GM19468 (cell line): Measurements from ENCODE around the gene HNRNPUL1.

Source experiments
- ATAC-seq: cut with Tn5 transposase; IDR thresholded peaks from one replicate; pipeline ENCODE4 v1.9.1; 2021; ENCODE audit warnings: mild to moderate bottlenecking, moderate library complexity, moderate number of reproducible peaks; ENCODE audit not compliant: unreplicated experiment; ENCODE audit errors: extremely low read depth

HNRNPUL1 gene

DNA sequence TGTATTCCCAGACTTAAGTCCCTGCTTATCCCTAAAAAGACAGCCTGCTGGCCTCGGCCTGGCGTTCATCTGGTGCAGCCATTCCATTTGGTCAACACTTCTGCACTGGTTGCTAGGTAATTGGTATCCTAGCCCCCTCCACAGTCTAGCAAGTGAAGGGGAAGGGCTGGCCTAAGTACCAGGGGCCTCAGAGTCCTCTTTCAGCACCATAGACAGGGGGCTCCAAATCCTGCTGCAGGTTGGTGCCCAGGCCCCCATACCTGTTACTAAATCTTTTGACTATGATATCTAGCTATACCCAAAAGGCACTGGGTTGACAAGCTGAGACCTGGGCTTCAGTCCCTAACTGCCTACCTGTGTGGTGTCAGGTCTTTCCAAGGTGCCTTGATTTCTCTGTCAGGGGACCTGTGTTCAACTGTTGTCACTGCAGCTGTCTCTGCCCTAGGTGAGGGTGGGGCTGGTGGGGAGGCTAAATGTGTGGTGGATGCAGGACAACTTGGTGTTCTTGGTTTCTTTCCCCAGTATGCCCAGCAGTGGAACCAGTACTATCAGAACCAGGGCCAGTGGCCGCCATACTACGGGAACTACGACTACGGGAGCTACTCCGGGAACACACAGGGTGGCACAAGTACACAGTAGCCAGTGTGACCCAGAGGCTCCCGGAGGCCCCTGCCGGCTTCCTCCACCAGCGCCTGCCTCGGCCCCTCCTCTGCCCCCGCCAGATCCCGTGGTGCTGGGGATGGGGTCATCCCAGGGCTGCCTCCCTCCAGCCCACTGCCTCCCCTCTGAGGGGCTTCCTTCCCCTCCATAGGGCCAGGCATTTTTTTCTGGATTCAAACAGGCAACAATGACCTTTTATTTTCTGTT, 42.0 kb downstream of the HNRNPUL1 start:
- ATAC-seq: no peak

DNA sequence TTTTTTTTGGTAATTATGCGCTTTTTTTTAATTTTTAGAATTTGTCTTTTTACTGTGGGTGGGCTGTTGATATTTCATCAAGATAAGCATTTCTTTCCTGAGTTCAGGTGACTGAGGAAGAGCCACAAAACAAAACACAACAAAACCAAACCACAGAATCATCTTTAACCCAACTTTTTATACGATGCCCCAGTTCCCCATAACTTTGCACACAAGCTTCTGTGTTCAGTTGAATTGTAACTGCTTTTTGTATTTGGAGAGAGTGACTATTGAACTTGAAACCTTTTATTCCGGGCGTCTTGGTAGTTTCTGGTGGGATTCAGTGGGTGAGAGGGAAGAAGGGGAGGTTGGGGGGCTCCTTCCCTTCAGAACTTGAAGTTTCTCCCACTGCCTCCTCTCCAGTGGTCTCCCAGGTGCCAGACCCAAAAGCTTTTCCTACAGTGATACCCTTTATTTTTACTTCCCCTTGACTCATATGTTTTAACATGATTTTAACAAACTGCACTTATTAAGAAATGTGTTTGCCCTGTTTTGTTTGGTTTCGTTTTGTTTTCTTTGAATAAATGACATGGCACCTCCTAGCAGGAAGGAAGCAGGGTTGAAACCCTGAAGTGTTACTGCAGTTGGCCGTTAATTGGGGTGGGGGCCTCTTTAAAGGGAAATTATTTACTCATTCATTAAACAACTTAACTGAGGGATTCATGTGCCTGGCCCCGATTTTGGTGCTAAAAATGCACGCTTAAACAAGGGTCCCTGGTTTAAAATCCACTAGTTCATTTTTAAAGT, 43.1 kb downstream of the HNRNPUL1 start:
- ATAC-seq: no peak

DNA sequence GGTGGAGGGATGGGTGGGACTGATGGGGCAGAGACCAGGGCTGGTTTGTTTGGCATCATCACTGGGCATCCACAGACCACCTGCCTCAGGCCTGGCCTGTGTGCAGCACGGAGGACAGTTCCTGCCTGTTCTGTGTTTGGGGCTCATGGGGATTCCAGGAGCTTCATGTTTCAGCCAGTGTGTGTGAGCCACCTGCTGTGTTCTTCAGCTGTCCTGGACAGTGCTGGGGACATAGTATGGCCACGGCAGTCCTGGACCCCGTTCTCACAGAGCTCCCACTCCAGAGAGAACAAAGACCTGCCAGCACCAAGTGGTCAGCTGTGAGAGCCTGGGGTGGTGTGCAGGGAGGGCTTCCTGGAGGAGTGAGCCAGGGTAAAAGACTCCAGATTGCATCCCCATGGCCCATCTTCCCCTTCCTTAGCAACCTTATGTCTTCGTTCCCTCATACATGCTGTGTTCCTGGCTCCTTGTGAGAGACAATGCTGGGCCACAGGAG, 43.8 kb downstream of the HNRNPUL1 start:
- no peak for ATAC-seq

DNA sequence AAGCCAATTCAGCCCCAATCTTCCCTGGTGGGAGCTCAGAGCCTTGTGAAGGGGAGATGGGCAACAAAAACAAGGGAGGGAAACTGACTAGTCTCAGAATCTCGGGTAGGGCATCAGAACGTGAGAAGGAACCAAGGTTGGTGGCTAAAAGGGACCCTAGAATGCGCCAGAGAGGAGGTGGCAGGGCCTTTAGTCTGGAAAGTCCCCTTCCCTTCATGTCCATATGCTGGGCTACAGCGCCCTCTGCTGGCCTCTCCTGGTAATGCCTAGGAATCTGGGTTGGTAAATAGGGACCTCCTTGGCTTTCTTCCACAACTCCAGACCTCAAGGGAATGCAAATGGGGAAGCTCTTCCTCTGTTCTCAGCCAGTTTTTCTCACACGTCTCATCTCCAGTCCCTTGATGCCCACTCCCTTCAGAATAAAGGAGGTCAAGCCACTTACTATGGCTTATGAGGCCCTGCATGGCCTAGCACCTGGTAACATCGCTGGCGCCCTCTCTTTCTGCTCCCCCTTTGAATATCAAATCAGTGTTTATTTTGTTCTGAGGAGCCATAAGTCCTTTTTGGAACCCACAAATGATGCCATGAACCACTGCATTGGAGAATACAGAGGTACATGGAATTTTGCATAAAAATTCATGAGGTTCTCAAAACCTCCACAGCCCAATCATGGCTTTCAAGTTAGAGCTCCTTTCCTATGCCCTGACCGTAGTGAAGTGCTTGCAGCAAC, 44.4 kb downstream of the HNRNPUL1 start:
- no peak for ATAC-seq

DNA sequence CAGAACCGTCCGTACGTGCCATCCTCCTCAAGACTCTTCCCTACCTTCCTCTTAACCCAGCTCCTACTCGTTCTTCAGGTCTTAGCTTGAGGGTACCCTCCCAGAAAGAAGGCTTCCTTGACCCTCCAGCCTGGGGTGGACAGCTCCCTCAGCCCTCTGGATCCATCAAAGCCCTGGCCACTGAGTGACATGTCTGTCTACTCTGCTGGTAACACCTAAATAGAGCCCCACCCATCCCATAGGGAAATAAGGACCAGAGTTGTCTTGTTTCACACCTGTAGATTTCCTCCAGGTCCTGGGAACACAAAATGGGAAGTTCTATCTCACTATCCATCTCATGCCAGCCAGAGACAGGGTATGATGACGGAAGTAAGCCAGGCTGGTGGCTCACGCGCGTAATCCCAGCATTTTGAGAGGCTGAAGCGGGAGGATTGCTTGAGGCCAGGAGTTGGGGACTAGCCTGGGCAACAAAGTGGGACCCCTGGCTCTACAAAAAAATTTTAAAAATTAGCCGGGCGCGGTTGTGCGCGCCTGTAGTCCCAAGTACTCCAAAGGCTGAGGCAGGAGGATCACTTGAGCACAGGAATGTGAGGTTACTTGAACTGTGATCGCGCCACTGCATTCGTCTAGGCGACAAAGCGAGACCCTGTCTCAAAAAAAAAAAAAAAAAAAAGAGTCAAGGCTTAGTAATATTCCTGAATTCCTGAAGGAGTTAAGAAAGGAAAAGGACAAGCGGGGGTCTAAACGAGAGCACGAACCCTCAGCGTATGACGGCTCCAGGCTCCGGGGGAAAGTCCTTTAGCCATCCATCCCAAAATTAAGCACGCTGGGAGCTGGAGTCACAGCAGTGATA, 45.2 kb downstream of the HNRNPUL1 start:
- ATAC-seq: no peak

DNA sequence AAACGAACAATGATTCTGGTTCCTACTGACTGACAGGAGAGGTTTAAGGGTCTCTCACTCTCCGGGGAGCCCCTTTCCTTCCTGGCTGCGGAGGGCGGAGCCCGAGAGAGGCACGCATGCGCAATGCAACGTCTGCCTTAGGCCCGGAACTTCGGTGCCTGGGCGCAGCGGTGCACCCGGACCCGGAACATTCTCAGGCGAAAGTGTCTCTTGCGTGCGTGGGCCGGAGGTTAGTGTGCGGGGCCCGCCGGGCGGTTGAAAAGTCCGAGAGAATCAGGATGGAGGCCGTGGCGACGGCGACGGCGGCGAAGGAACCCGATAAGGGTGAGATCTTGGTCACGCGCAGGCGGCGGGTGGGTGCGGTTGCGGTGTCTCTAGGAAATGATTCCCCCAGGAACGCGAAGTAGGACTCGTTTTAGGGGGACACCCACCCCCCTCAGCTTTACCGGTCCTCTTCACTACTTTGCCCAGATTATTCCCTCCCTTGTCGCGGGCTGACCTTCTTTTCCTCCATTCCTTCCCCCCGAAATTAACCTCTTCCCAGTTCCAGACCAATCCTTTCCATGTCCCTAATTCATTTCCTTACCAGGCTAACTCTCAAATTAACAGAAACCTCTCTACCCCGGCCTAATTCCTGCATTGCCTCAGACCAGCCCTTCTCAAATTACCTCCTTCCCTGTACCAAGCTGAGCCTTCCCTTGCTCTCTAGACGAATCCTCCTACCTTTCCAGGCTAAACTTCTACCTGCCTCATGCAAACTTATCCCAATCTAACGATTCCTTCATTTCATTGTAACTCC, 46.1 kb downstream of the HNRNPUL1 start, which contains the start of gene CCDC97:
CCDC97 (plus strand) TSS at position 140 of the 799 bp plus-strand sequence; CDS start at position 279, 139 bp downstream.
- peak; percentile 45 for ATAC-seq

DNA sequence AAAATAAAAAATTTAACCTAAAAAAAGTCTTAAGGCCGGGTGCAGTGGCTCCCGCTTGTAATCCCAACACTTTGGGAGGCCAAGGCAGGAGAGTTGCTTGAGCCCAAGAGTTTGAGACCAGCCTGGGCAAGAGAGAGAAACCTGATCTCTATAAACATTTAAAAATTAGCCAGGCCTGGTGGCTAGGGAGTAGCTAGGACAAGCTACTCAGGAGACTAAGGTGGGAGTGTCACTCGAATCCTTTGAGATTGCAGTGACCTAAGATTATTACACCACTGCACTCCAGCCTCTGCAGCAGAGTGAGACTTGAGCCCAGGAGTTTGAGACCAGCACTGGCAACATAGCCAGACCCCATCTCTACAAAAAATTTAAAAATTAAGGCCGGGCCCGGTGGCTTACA, 46.9 kb downstream of the HNRNPUL1 start:
- ATAC-seq: no peak

DNA sequence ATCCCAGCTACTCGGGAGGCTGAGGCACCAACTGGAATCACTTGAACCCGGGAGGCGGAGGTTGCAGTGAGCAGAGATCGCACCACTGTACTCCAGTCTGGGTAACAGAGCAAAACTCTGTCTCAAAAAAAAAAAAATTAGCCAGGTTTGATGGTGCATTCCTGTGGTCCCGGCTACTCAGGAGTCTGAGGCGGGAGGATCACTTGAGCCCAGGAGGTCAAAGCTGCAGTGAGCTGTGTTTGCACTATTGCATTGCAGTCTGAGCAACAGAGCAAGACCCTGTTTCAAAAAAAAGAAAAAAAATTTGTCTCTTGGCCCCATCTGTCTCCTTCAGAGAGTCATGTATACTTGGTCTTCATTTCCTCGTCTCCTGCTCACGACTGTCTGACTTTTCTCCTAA, 47.4 kb downstream of the HNRNPUL1 start:
- ATAC-seq: no peak

DNA sequence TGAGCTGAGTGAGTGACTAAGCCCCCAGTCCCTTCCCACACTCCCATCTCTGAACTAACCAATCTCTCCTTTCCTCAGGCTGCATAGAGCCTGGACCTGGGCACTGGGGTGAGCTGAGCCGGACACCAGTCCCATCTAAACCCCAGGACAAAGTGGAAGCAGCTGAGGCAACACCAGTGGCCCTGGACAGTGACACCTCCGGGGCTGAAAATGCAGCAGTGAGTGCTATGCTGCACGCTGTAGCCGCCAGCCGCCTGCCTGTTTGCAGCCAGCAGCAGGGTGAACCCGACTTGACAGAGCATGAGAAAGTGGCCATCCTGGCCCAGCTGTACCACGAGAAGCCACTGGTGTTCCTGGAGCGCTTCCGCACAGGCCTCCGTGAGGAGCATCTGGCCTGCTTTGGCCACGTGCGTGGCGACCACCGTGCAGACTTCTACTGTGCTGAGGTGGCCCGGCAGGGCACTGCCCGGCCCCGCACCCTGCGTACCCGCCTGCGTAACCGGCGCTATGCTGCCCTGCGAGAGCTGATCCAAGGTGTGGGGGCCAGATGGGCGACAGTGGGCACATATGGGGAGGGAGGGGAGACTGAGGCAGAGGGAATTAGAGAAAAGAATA, 52.2 kb downstream of the HNRNPUL1 start:
- no peak for ATAC-seq

DNA sequence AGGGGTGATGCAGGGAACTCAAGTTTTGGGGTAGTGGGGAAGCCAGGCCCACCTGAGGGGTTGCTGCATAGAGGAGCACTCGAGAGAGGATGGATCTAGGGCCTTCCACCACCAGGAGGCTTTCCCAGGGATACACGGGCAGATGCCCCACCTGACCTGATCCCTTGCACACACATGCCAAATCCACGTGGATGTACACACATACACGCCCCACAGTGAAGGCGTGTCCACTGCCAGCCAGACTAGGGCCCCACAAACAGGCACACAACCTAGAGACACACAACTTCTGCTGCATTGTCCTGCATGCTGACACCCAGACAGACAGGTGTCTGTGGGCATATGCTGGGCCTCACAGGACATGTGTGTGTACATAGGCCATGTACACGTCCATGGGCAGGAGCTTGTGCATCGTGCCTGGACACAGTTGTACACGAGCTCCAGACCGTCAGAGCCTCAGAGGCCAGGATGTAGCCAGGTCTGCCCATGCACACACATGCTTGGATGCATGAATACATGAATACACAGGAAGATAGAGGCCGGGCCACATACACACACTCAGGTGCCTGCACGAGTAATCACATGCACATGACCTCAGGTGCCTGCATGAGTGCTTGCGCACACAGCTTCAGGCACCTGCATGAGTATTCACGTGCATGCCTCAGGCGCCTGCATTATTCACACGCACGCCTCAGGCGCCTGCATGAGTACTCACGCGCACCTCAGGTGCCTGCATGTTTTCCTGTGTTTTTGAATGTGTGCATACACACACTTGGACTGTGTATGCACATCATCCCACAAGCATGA, 54.7 kb downstream of the HNRNPUL1 start:
- no peak for ATAC-seq

DNA sequence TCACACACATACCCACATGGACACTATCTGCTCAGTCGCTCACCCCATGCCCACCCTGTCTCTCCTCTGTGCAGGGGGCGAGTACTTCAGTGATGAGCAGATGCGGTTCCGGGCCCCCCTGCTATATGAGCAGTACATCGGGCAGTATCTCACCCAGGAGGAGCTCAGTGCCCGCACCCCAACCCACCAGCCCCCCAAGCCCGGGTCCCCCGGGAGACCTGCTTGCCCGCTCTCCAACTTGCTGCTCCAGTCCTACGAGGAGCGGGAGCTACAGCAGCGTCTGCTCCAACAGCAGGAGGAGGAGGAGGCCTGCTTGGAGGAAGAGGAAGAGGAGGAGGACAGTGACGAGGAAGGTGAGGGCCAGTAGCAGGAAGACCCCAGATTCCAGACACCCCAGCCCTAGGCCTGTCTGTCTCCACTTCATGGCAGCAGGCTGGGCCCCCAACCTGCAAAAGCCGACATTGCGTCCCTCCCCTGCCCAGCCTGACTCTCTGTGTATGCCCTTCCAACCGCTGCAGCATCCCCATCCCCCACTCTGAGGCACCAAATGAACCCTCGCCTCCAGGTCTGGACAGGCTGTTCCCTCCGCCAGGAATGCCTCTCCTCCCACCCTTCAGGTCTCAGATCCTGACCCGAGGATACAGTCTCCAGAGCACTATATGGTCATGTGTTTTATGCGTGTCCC, 55.5 kb downstream of the HNRNPUL1 start:
- no peak for ATAC-seq

DNA sequence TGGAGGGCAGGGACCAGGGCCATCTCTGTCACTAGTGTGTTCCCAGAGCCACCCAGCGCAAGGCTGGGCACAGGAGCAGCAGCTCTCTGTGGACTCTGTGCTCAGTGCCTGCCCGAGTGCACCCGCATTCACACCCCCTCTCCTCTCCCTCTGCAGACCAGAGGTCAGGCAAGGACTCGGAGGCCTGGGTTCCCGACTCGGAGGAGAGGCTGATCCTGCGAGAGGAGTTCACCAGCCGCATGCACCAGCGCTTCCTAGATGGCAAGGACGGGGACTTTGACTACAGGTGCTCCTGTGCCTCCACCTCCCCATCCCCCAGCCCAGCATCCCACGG, 56.0 kb downstream of the HNRNPUL1 start:
- ATAC-seq: no peak

DNA sequence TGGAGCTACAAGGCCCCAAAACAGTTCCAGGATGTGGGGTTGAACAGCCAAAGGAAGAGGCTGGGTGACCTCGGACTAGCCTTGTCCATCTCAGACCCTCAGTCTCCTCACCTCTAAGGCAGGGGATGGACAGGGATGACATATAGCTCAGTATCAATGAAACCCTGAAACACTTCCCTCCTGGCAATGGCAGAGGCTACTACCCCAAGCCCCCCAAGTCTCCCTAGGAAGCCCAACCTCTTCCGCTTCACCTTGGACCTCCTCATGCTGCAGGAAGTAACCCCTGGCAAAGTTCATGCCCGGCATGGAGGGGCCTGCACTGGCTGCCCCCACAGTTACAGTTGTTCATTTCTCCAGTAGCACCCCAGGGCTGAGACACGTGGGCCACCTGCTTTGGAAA, 56.4 kb downstream of the HNRNPUL1 start:
- no peak for ATAC-seq

DNA sequence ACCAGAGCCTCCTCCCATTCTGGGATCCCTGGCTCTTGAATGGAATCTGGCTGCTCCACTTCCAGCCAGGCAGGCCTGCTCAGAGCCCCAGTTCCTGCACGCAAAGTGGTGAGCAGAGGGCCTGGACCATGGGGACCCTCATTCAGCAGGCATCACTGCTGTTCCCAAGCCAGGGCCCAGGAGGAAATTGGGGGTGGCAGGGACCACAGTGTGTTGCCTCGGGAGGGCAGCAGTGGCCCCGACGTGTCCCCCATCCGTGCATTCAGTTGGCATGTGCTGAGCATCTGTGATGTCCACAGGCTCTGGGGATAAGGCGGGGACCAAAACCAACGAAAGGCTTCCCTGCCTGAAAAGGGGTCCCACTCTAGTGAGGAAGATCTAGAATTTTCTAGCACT, 57.0 kb downstream of the HNRNPUL1 start:
- ATAC-seq: no peak

DNA sequence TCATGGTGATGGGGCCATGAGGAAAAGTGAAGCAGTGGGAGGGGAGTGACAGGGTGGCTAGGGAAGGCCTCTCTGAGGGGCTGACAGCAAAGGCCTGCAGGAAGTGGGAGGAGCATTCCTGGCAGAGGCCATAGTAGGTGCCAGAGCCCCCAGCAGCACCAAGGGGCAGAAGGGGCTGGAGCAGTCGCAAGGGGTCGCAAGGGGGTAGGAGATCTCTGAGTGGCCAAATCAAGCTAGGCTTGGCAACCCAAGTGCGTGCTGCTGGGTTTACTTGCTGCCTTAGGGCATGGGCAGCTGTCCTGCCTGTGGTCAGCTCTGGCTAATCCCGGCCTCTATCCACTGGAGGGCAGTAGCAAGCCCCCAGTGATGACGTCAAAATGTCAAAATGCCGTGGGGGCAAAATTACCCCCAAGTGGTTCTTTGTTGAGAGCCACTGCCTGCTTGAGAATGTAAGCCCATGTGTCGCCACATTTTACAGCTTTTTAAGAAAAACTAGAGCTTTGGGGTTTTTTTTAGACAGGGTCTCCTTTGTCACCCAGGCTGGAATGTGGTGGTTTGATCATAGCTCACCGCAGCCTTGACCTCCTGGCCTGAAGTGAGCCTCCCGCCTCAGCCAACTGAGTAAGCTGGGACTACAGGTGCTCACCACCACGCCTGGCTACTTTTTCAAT, 57.6 kb downstream of the HNRNPUL1 start:
- ATAC-seq: no peak

DNA sequence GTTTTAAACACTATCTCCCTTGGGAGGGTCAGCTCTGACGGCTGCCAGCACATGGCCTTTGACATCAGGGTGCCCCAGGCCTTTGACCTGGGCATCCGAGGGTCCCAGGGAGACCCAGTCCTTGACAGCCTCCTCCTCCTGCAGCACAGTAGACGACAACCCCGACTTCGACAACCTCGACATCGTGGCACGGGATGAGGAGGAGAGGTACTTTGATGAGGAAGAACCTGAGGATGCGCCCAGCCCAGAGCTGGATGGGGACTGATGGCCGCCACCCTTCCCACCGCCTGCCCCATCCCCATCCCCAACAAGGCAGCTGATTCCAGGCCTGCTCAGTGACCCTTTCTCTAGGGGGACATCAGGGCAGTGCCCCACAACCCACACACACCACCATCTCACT, 58.3 kb downstream of the HNRNPUL1 start:
- no peak for ATAC-seq

DNA sequence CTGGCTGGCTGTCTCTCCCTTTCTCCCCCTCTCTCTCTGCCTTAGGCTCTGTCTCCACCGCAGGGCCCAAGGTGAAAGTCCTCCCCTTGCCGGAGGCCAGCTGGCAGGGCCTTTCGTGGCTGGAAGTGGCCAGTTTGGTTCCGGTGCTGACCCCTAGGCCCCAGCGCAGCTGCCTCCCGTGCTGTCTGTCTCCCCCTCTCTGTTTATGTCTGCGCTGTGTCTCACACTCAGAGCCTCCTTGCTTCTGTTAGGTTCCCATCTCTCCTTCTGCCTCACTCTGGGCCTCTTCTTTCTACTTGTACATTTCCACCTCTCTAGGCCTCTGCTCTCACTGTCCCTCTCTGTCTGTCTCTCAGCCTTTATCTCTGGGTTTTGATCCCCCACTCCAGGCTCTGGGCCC, 58.9 kb downstream of the HNRNPUL1 start:
- ATAC-seq: no peak
